H9 (cell line): ENCODE results near the gene SCN1B. TPM values are rescaled to one million over a fixed set of nuclear protein-coding genes. Genes with fewer than 3 reads are reported as not detected.

Experiments used
- DNase-seq: peaks from one replicate; pipeline ENCODE4 v3.0.0-alpha.2; 2017
- H2AFZ ChIP-seq: one replicate; pipeline ENCODE4 v1.6.1; 2013; ENCODE audit warnings: mild to moderate bottlenecking, low read length, control low read depth, moderate library complexity
- H2AK5ac ChIP-seq: 2 replicates; pipeline ENCODE4 v1.6.1; 2013; ENCODE audit warnings: low read length, control low read depth, mixed read lengths; ENCODE audit not compliant: insufficient read length
- H2BK120ac ChIP-seq: one replicate; pipeline ENCODE4 v1.6.1; 2013; ENCODE audit warnings: low read depth, mild to moderate bottlenecking, low read length, control low read depth, inconsistent platforms; ENCODE audit not compliant: poor library complexity, severe bottlenecking
- H2BK12ac ChIP-seq: 2 replicates; pipeline ENCODE4 v1.6.1; 2013; ENCODE audit warnings: low read length, control low read depth, mixed read lengths, low read depth; ENCODE audit not compliant: insufficient read length
- H2BK15ac ChIP-seq: 2 replicates; pipeline ENCODE4 v1.6.1; 2013; ENCODE audit warnings: low read depth, low read length, control low read depth
- H2BK20ac ChIP-seq: one replicate; pipeline ENCODE4 v1.6.1; 2013; ENCODE audit warnings: low read depth, mild to moderate bottlenecking, low read length, control low read depth, inconsistent platforms; ENCODE audit not compliant: poor library complexity, severe bottlenecking
- H2BK5ac ChIP-seq: 2 replicates; pipeline ENCODE4 v1.6.1; 2013; ENCODE audit warnings: low read length, control low read depth, mixed read lengths; ENCODE audit not compliant: insufficient read length
- H3K14ac ChIP-seq: 2 replicates; pipeline ENCODE4 v1.6.1; 2013; ENCODE audit warnings: low read length, control low read depth; ENCODE audit not compliant: insufficient read depth
- H3K18ac ChIP-seq: 2 replicates; pipeline ENCODE4 v1.6.1; 2013; ENCODE audit warnings: low read depth, mild to moderate bottlenecking, mixed read lengths, low read length, control low read depth; ENCODE audit not compliant: insufficient read length
- H3K23ac ChIP-seq: 2 replicates; pipeline ENCODE4 v1.6.1; 2013; ENCODE audit warnings: low read length, control low read depth, mixed read lengths, low read depth; ENCODE audit not compliant: insufficient read length
- H3K23me2 ChIP-seq: 2 replicates; pipeline ENCODE4 v1.6.1; 2013; ENCODE audit warnings: low read depth, mild to moderate bottlenecking, mixed read lengths, low read length, control low read depth; ENCODE audit not compliant: insufficient read length, poor library complexity, severe bottlenecking
- H3K27ac ChIP-seq: 2 replicates; pipeline ENCODE4 v1.5.1; 2013; ENCODE audit warnings: low read length, control low read depth, mixed read lengths, low read depth; ENCODE audit not compliant: insufficient read length
- H3K27me3 ChIP-seq: 2 replicates; pipeline ENCODE4 v1.6.1; 2013; ENCODE audit warnings: low read length, control low read depth, inconsistent platforms; ENCODE audit not compliant: insufficient read depth
- H3K4ac ChIP-seq: 2 replicates; pipeline ENCODE4 v1.6.1; 2013; ENCODE audit warnings: low read depth, mild to moderate bottlenecking, control low read depth, inconsistent platforms, low read length, moderate library complexity
- H3K4me1 ChIP-seq: 2 replicates; pipeline ENCODE4 v1.6.1; 2013; ENCODE audit warnings: low read length, control low read depth, inconsistent platforms; ENCODE audit not compliant: insufficient read depth
- H3K4me2 ChIP-seq: 2 replicates; pipeline ENCODE4 v1.6.1; 2013; ENCODE audit warnings: low read length, control low read depth, mixed read lengths; ENCODE audit not compliant: insufficient read length, insufficient read depth
- H3K56ac ChIP-seq: 2 replicates; pipeline ENCODE4 v1.6.1; 2013; ENCODE audit warnings: low read depth, mild to moderate bottlenecking, mixed read lengths, low read length, control low read depth; ENCODE audit not compliant: insufficient read length
- H3K79me1 ChIP-seq: 2 replicates; pipeline ENCODE4 v1.6.1; 2013; ENCODE audit warnings: low read depth, mild to moderate bottlenecking, moderate library complexity, low read length, control low read depth, inconsistent platforms; ENCODE audit not compliant: insufficient read depth, poor library complexity, severe bottlenecking
- H3K79me2 ChIP-seq: 2 replicates; pipeline ENCODE4 v1.6.1; 2013; ENCODE audit warnings: low read length, control low read depth, inconsistent platforms; ENCODE audit not compliant: insufficient read depth
- H3K9ac ChIP-seq: 2 replicates; pipeline ENCODE4 v1.6.1; 2013; ENCODE audit warnings: low read length, control low read depth, mixed read lengths; ENCODE audit not compliant: insufficient read length; ENCODE audit errors: extremely low read depth
- H3K9me3 ChIP-seq: one replicate; pipeline ENCODE4 v1.6.1; 2013; ENCODE audit warnings: low read depth, low read length, inconsistent platforms; ENCODE audit not compliant: control insufficient read depth
- H3T11ph ChIP-seq: one replicate; pipeline ENCODE4 v1.6.1; 2013; ENCODE audit warnings: mild to moderate bottlenecking, low read length, control low read depth, inconsistent platforms
- H4K20me1 ChIP-seq: one replicate; pipeline ENCODE4 v1.6.1; 2013; ENCODE audit not compliant: control insufficient read depth, insufficient read length, insufficient read depth
- H4K5ac ChIP-seq: 2 replicates; pipeline ENCODE4 v1.6.1; 2013; ENCODE audit warnings: low read depth, mild to moderate bottlenecking, mixed read lengths, low read length, control low read depth; ENCODE audit not compliant: insufficient read length
- H4K8ac ChIP-seq: replicated peaks from 2 replicates; pipeline ENCODE4 v1.6.1; 2013; ENCODE audit warnings: low read length, control low read depth, mixed read lengths, low read depth; ENCODE audit not compliant: insufficient read length
- H4K91ac ChIP-seq: 2 replicates; pipeline ENCODE4 v1.6.1; 2013; ENCODE audit warnings: low read depth, mild to moderate bottlenecking, moderate library complexity, mixed read lengths, low read length, control low read depth; ENCODE audit not compliant: insufficient read length
- H3K27ac Mint-ChIP-seq, 3 experiments: 2 replicates in 2 of 3; 3 replicates in 1 of 3; pipeline ENCODE4 v1.8.0; 2020 to 2021; ENCODE audit warnings: mixed read lengths in 3 of 3, mild to moderate bottlenecking in 1 of 3, moderate library complexity in 1 of 3
- H3K27me3 Mint-ChIP-seq: 2 replicates; pipeline ENCODE4 v1.8.0; 2021; ENCODE audit warnings: low read depth, mild to moderate bottlenecking, moderate library complexity, mixed read lengths
- H3K36me3 Mint-ChIP-seq, 3 experiments: 2 replicates in 2 of 3; 3 replicates in 1 of 3; pipeline ENCODE4 v1.8.0; 2020 to 2021; ENCODE audit warnings: low read depth in 3 of 3, mixed read lengths in 3 of 3; ENCODE audit not compliant: insufficient read depth in 1 of 3
- H3K4me1 Mint-ChIP-seq, 2 experiments: 2 replicates each; pipeline ENCODE4 v1.8.0; 2020; ENCODE audit warnings: mixed read lengths in 2 of 2
- H3K4me3 Mint-ChIP-seq, 2 experiments: 2 replicates in 1 of 2; 3 replicates in 1 of 2; pipeline ENCODE4 v1.8.0; 2020 to 2021; ENCODE audit warnings: mild to moderate bottlenecking in 2 of 2, mixed read lengths in 2 of 2, moderate library complexity in 1 of 2
- H3K9me3 Mint-ChIP-seq, 2 experiments: 2 replicates in 1 of 2; 3 replicates in 1 of 2; pipeline ENCODE4 v1.8.0; 2020; ENCODE audit warnings: mild to moderate bottlenecking in 2 of 2, mixed read lengths in 2 of 2, moderate library complexity in 1 of 2
- WGBS: extraction: QIAGEN DNeasy Blood & Tissue Kit; methylation state at CpG from one replicate; pipeline ENCODE4 v1.1.7; 2013; ENCODE audit warnings: missing lambda C conversion rate, low lambda C conversion rate, mixed read lengths; ENCODE audit not compliant: insufficient read length; ENCODE audit errors: extremely low coverage; 5-methylcytosine and 5-hydroxymethylcytosine counted together
- total RNA-seq: library from RNA; stranded (reverse); gene quantifications from 2 replicates; pipeline ENCODE4 v1.2.1, GENCODE V29; 2021
- TF ChIP-seq, protein P1 (sequence below): fragments of 200-600 bp; sonication (generic); conservative IDR thresholded peaks from 3 replicates; pipeline ENCODE4 v1.8.0; 2021; ENCODE audit warnings: antibody characterized with exemption, mild to moderate bottlenecking

Gene SCN1B
- total RNA-seq, 1 experiment from 2014 or later, result 3.8 TPM

DNA sequence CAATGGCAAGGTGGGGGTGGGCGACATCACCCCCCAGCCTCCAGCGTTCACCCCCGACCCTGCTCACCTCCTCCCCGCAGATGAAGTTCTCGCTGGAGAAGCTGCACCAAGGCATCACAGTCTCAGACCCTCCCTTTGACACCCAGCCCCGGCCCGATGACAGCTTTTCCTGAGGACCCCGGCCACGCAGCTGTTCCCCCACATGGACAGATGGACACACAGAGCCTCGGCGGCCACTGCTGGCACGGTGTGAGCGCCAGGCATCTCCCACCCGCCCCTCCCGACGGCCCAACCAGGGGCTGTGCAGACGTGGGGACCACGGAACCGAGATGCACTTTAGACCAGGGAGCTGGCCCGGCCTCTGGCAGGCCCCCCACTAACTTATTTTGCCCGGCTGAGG, 4.3 kb upstream of the SCN1B start:
- H3K36me3 Mint-ChIP-seq, result peaks cover 36 to 71% (median 61%) of the 10 kb centered on the region in 3 experiments
- Histone ChIP-seq H3K4ac (no peak overlapping the region), H2BK20ac (no peak overlapping the region), H4K8ac (no peak overlapping the region), H2BK15ac (no peak overlapping the region), H3K56ac (no peak overlapping the region), H3K79me1 (no peaks in the 10 kb centered on the region), H4K20me1 (no peaks in the 10 kb centered on the region), H2BK120ac (no peak overlapping the region), H2AK5ac (no peak overlapping the region), H2BK12ac (no peak overlapping the region), H3K27ac (no peak overlapping the region), H3K4me1 (no peaks in the 10 kb centered on the region), H3K9me3 (no peaks in the 10 kb centered on the region), H3K4me2 (no peak overlapping the region), H4K91ac (no peak overlapping the region), H3K18ac (no peak overlapping the region), H3K9ac (no peak overlapping the region), H3K27me3 (no peaks in the 10 kb centered on the region; the same call in 1 of the 2 replicates), H3K79me2 (no peaks in the 10 kb centered on the region), H3K23me2 (peaks cover under 1% of the 10 kb centered on the region), H2AFZ (no peak overlapping the region), H4K5ac (no peak overlapping the region), H3K14ac (no peak overlapping the region), H3T11ph (no peak overlapping the region), H2BK5ac (no peak overlapping the region), H3K23ac (no peak overlapping the region)
- peaks cover 20% of the 10 kb centered on the region for H3K27me3 Mint-ChIP-seq
- TF ChIP-seq, protein P1, sequence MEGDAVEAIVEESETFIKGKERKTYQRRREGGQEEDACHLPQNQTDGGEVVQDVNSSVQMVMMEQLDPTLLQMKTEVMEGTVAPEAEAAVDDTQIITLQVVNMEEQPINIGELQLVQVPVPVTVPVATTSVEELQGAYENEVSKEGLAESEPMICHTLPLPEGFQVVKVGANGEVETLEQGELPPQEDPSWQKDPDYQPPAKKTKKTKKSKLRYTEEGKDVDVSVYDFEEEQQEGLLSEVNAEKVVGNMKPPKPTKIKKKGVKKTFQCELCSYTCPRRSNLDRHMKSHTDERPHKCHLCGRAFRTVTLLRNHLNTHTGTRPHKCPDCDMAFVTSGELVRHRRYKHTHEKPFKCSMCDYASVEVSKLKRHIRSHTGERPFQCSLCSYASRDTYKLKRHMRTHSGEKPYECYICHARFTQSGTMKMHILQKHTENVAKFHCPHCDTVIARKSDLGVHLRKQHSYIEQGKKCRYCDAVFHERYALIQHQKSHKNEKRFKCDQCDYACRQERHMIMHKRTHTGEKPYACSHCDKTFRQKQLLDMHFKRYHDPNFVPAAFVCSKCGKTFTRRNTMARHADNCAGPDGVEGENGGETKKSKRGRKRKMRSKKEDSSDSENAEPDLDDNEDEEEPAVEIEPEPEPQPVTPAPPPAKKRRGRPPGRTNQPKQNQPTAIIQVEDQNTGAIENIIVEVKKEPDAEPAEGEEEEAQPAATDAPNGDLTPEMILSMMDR, result no peak
- WGBS, result no CpG with 5 or more reads among the region's 21 CpGs
- no peaks in the 10 kb centered on the region; a peak in 2 of 5 replicates for H3K9me3 Mint-ChIP-seq
- H3K4me1 Mint-ChIP-seq, result peaks cover 4 to 7% of the 10 kb centered on the region in 2 experiments; a peak in 3 of 4 replicates
- no peak overlapping the region for H3K4me3 Mint-ChIP-seq
- no peak overlapping the region for H3K27ac Mint-ChIP-seq
- DNase-seq, result no peak
